SH-SY5Y (cell line): ENCODE data around the gene GSN.

Experiments
- GATA2 ChIP-seq: IDR thresholded peaks from 2 replicates; pipeline ENCODE4 v1.6.1; 2011; ENCODE audit warnings: mild to moderate bottlenecking, low read depth, low read length
- GATA3 ChIP-seq: IDR thresholded peaks from 2 replicates; pipeline ENCODE4 v1.6.1; 2011; ENCODE audit warnings: low read depth, mild to moderate bottlenecking, low read length, moderate library complexity

DNA sequence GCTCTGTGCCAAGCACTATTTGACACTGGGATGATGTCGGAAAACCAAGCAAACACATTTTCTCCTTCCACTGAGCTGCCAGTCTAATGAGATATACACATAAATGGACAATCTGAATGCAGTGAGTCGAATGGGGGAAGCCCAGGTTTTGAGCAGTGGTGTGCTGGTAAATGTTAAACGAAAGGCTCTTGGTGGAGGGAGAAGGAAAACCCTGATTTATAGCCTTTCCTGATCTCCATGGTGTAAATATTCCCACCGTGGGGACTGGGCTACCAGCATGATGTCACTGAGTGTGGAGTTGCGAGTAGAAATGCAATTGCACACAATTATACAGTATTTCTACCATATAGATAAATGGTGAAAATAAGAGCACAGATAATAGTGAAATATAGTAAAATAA is 5.0 kb upstream of the GSN start:
- TF ChIP-seq GATA2 (no peak), GATA3 (no peak)
